HCT116 (cell line): ENCODE measurements around the gene HDAC7.

Source experiments
- EZH2phosphoT487 ChIP-seq: fragments of 200-600 bp; IDR thresholded peaks from 2 replicates; pipeline ENCODE4 v1.6.1; 2018; ENCODE audit warnings: antibody characterized with exemption, borderline replicate concordance
- POLR2A ChIP-seq: IDR thresholded peaks from 2 replicates; pipeline ENCODE4 v1.7.0; 2011; ENCODE audit warnings: borderline replicate concordance; ENCODE audit not compliant: insufficient read depth, insufficient read length; ENCODE audit errors: extremely low read depth
- POLR2AphosphoS5 ChIP-seq: IDR thresholded peaks from 2 replicates; pipeline ENCODE4 v1.6.1; 2011; ENCODE audit warnings: mild to moderate bottlenecking, low read depth, low read length, moderate library complexity
- REST ChIP-seq: IDR thresholded peaks from 2 replicates; pipeline ENCODE4 v1.6.1; 2012; ENCODE audit warnings: low read depth
- TCF7L2 ChIP-seq: IDR thresholded peaks from 2 replicates; pipeline ENCODE4 v1.7.0; 2011; ENCODE audit warnings: borderline replicate concordance, inconsistent platforms; ENCODE audit not compliant: insufficient read depth, insufficient read length; ENCODE audit errors: extremely low read depth
- YY1 ChIP-seq: IDR thresholded peaks from 2 replicates; pipeline ENCODE4 v1.6.1; 2011; ENCODE audit warnings: low read length, low read depth, moderate library complexity, mild to moderate bottlenecking; ENCODE audit not compliant: insufficient replicate concordance; ENCODE audit errors: extremely low read depth
- ZNF274 ChIP-seq: fragments of 200-500 bp; sonication (Bioruptor generic); IDR thresholded peaks from 2 replicates; pipeline ENCODE4 v1.6.1; 2014; ENCODE audit warnings: mild to moderate bottlenecking, low read depth, low read length, inconsistent platforms
- TF ChIP-seq, protein P1 (sequence below), 3 experiments: fragments of 200-600 bp in 1 of 3; sonication (generic) in 1 of 3; IDR thresholded peaks in 2 of 3; conservative IDR thresholded peaks in 1 of 3; 2 replicates each; pipeline ENCODE4 v1.5.1; 2012 to 2017; ENCODE audit warnings: low read depth in 2 of 3, low read length in 2 of 3, antibody characterized with exemption in 1 of 3, borderline replicate concordance in 1 of 3, control low read depth in 1 of 3, mild to moderate bottlenecking in 1 of 3, mixed read lengths in 1 of 3, mixed run types in 1 of 3, moderate library complexity in 1 of 3; ENCODE audit not compliant: insufficient read depth in 1 of 3

DNA sequence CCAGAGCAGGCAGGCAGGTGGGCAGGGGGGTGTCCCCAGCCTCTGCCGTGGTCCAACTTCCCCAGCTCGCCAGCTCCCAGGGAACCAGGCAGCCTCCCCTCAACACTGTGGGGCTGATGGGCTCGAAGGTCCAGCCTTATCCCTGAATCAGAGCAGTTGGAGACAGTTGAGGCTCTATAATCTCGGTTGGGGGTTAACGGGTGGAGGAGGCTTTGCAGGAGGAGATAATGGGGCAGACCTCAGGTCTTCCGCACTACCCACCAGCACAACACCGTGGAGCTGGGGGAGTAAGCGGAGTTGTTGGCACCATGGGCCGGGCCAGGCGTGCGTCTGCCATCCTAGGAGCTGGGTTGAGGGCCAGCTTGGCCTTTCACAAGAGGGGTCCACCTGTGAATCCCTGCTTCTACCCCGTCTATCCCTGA is 13.9 kb upstream of the HDAC7 start:
- TF ChIP-seq, protein P1, sequence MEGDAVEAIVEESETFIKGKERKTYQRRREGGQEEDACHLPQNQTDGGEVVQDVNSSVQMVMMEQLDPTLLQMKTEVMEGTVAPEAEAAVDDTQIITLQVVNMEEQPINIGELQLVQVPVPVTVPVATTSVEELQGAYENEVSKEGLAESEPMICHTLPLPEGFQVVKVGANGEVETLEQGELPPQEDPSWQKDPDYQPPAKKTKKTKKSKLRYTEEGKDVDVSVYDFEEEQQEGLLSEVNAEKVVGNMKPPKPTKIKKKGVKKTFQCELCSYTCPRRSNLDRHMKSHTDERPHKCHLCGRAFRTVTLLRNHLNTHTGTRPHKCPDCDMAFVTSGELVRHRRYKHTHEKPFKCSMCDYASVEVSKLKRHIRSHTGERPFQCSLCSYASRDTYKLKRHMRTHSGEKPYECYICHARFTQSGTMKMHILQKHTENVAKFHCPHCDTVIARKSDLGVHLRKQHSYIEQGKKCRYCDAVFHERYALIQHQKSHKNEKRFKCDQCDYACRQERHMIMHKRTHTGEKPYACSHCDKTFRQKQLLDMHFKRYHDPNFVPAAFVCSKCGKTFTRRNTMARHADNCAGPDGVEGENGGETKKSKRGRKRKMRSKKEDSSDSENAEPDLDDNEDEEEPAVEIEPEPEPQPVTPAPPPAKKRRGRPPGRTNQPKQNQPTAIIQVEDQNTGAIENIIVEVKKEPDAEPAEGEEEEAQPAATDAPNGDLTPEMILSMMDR (IDR thresholded peaks at IDR 0.05 in 2 of 3, conservative IDR thresholded peaks at IDR 0.05 in 1 of 3; ENCODE audit: borderline replicate concordance in 1 of 3, insufficient read depth in 1 of 3, low read depth in 2 of 3, low read length in 2 of 3) = no peak
- TF ChIP-seq POLR2A (no peak), POLR2AphosphoS5 (no peak), ZNF274 (no peak), EZH2phosphoT487 (no peak), YY1 (no peak), REST (no peak), TCF7L2 (no peak)
